Measurements from ENCODE around the gene TSSK1B.

Gene TSSK1B

DNA sequence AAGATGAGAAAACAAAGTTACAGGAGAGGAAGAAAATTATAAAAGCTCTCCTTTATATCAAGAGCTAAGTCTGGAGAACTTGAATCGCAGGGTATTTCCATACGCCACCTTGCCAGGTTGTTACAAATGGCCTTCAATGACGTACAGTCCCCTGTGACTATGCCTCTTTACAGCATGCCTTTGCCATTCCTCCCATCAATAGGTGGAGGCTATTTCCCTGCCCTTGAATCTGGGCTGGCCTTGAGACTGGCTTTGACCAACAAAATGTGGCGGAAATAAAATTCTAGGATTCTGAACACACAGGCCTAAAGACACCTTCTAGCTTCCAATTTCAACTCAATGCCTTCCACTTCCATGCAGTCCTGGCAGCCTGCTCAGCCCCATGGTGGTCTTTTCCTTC, 45.7 kb downstream of the TSSK1B start:
- H3K9ac ChIP-seq (ENCODE audit: low read length), result no peak overlapping the region
- H3K27ac ChIP-seq (ENCODE audit: low read depth, low read length), result no peak overlapping the region
- no peaks in the 10 kb centered on the region for H3K4me1 ChIP-seq (ENCODE audit: control insufficient read depth, insufficient read depth, low read length)
- no peaks in the 10 kb centered on the region for H3K27me3 ChIP-seq (ENCODE audit: control insufficient read depth, insufficient read depth, low read length)
- no peak overlapping the region for H3K4me3 ChIP-seq (ENCODE audit: low read length)
- no peaks in the 10 kb centered on the region for H3K36me3 ChIP-seq (ENCODE audit: control insufficient read depth, insufficient read depth, low read length)

GRCh38 chr5:113387844-113388243, 46.9 kb downstream of the TSSK1B start:
- Histone ChIP-seq H3K9ac (ENCODE audit: low read length) (no peak overlapping the region), H3K36me3 (ENCODE audit: control insufficient read depth, insufficient read depth, low read length) (no peaks in the 10 kb centered on the region), H3K4me3 (ENCODE audit: low read length) (no peak overlapping the region), H3K4me1 (ENCODE audit: control insufficient read depth, insufficient read depth, low read length) (no peaks in the 10 kb centered on the region), H3K27me3 (ENCODE audit: control insufficient read depth, insufficient read depth, low read length) (no peaks in the 10 kb centered on the region), H3K27ac (ENCODE audit: low read depth, low read length) (no peak overlapping the region)

DNA sequence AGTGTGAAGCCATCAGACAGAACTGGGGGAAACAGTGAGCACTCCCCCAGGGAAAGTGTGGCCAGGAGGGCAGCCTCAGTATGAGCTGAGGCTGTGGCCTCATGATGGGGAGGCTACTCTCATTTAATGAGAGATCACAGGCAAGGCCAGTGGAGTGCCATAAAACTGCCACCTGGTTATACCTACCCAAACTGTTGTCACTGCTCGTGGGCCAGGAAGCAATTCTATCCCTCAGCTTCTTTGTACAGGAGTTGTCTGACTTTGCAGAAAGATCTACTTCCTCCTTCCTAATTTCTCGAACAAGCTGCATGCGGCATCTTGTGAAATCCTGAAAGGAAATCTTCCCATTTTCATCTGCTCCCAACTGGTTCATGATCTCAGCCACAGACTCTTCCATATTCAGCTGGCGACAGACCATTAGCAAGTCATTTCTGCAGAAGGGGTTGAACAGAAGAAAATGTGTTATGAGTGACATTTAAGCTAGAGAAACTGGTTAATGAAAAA, 50.0 kb downstream of the TSSK1B start:
- no peak overlapping the region for H3K4me3 ChIP-seq (ENCODE audit: low read length)
- H3K27ac ChIP-seq (ENCODE audit: low read depth, low read length), result no peak overlapping the region
- no peaks in the 10 kb centered on the region for H3K27me3 ChIP-seq (ENCODE audit: control insufficient read depth, insufficient read depth, low read length)
- H3K9ac ChIP-seq (ENCODE audit: low read length), result no peak overlapping the region
- no peaks in the 10 kb centered on the region for H3K4me1 ChIP-seq (ENCODE audit: control insufficient read depth, insufficient read depth, low read length)
- H3K36me3 ChIP-seq (ENCODE audit: control insufficient read depth, insufficient read depth, low read length), result no peaks in the 10 kb centered on the region

DNA sequence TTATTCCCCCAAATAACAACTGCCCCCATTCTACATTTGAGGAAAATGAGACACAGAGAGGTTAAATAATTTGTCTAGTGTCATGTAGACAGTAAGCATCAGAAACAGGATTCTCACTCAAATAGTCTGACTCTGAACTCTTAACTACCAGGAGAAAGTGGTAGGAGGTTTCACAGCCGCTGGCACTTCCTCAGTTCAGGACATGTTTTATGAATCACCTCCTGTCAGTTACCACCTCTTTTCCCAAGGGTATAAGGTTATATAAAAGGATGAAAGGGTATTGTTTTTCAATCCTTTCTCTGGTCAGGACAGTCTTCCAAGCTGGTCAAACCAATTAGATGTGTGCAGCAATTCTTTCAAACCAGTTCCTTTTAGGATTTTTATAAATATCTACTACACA, 52.1 kb downstream of the TSSK1B start:
- Histone ChIP-seq H3K27me3 (ENCODE audit: control insufficient read depth, insufficient read depth, low read length) (no peaks in the 10 kb centered on the region), H3K4me3 (ENCODE audit: low read length) (no peak overlapping the region), H3K9ac (ENCODE audit: low read length) (no peak overlapping the region), H3K4me1 (ENCODE audit: control insufficient read depth, insufficient read depth, low read length) (no peaks in the 10 kb centered on the region), H3K27ac (ENCODE audit: low read depth, low read length) (no peak overlapping the region), H3K36me3 (ENCODE audit: control insufficient read depth, insufficient read depth, low read length) (no peaks in the 10 kb centered on the region)
